Neural progenitor cell (in vitro differentiated cells): ENCODE results near the gene BTBD9. TPM values are rescaled to one million over a fixed set of nuclear protein-coding genes. Genes with fewer than 3 reads are reported as not detected.

Experiments
- DNase-seq: peaks from one replicate; pipeline ENCODE4 v3.0.0-alpha.2; 2016; ENCODE audit warnings: low spot score
- H2AFZ ChIP-seq: fragments of 200-600 bp; sonication (generic); replicated peaks from 2 replicates; pipeline ENCODE4 v1.6.1; 2016; ENCODE audit warnings: antibody characterized with exemption
- H3F3A ChIP-seq: fragments of 200-600 bp; sonication (generic); 2 replicates; pipeline ENCODE4 v1.6.1; 2016; ENCODE audit warnings: antibody characterized with exemption, low read depth
- H3K27ac ChIP-seq: fragments of 200-600 bp; sonication (generic); 2 replicates; pipeline ENCODE4 v1.5.1; 2016; ENCODE audit warnings: mild to moderate bottlenecking
- H3K27me3 ChIP-seq: fragments of 200-600 bp; sonication (generic); 2 replicates; pipeline ENCODE4 v1.6.1; 2016; ENCODE audit warnings: mild to moderate bottlenecking, moderate library complexity
- H3K36me3 ChIP-seq: fragments of 200-600 bp; sonication (generic); 2 replicates; pipeline ENCODE4 v1.5.1; 2016
- H3K4me1 ChIP-seq: fragments of 200-600 bp; sonication (generic); 2 replicates; pipeline ENCODE4 v1.6.1; 2016; ENCODE audit warnings: mixed run types
- H3K4me2 ChIP-seq: fragments of 200-600 bp; sonication (generic); 2 replicates; pipeline ENCODE4 v1.6.1; 2016
- H3K4me3 ChIP-seq: fragments of 200-600 bp; sonication (generic); 2 replicates; pipeline ENCODE4 v1.5.1; 2016
- H3K79me2 ChIP-seq: fragments of 200-600 bp; sonication (generic); 2 replicates; pipeline ENCODE4 v1.6.1; 2016; ENCODE audit warnings: low read depth
- H3K9ac ChIP-seq: fragments of 200-600 bp; sonication (generic); 2 replicates; pipeline ENCODE4 v1.6.1; 2016
- H3K9me3 ChIP-seq: fragments of 200-600 bp; sonication (generic); 2 replicates; pipeline ENCODE4 v1.5.1; 2016; ENCODE audit warnings: low read depth
- H4K20me1 ChIP-seq: fragments of 200-600 bp; sonication (generic); 2 replicates; pipeline ENCODE4 v1.6.1; 2016; ENCODE audit warnings: low read depth
- H3K27ac Mint-ChIP-seq: 3 replicates; pipeline ENCODE4 v1.8.0; 2021; ENCODE audit warnings: mixed read lengths
- H3K27me3 Mint-ChIP-seq: 2 replicates; pipeline ENCODE4 v1.8.0; 2022; ENCODE audit warnings: low read depth, mild to moderate bottlenecking, inconsistent platforms, moderate library complexity, mixed read lengths; ENCODE audit not compliant: insufficient read depth
- H3K36me3 Mint-ChIP-seq: 3 replicates; pipeline ENCODE4 v1.8.0; 2021; ENCODE audit warnings: mixed read lengths
- H3K4me1 Mint-ChIP-seq: 3 replicates; pipeline ENCODE4 v1.8.0; 2021; ENCODE audit warnings: mixed read lengths
- H3K4me3 Mint-ChIP-seq: 3 replicates; pipeline ENCODE4 v1.8.0; 2021; ENCODE audit warnings: mild to moderate bottlenecking, moderate library complexity, mixed read lengths
- H3K9me3 Mint-ChIP-seq: 3 replicates; pipeline ENCODE4 v1.8.0; 2020; ENCODE audit warnings: mixed read lengths
- EZH2 ChIP-seq: fragments of 200-600 bp; sonication (generic); IDR thresholded peaks from 2 replicates; pipeline ENCODE4 v1.6.1; 2017; ENCODE audit warnings: antibody characterized with exemption, mild to moderate bottlenecking, moderate library complexity
- EZH2phosphoT487 ChIP-seq: fragments of 200-600 bp; sonication (generic); IDR thresholded peaks from 2 replicates; pipeline ENCODE4 v1.6.1; 2017; ENCODE audit warnings: antibody characterized with exemption
- total RNA-seq: library from RNA; depleted of rRNA; stranded (reverse); fragments of >200 nt; gene quantifications from 2 replicates; pipeline ENCODE4 v1.2.3, GENCODE V29; 2015; ENCODE audit warnings: low replicate concordance
- TF ChIP-seq, protein P1 (sequence below): fragments of 200-600 bp; sonication (generic); IDR thresholded peaks from 2 replicates; pipeline ENCODE4 v1.5.1; 2017; ENCODE audit warnings: antibody characterized with exemption, mild to moderate bottlenecking

Gene BTBD9
- total RNA-seq, 1 donor from 2014 or later = 16.9 TPM

DNA sequence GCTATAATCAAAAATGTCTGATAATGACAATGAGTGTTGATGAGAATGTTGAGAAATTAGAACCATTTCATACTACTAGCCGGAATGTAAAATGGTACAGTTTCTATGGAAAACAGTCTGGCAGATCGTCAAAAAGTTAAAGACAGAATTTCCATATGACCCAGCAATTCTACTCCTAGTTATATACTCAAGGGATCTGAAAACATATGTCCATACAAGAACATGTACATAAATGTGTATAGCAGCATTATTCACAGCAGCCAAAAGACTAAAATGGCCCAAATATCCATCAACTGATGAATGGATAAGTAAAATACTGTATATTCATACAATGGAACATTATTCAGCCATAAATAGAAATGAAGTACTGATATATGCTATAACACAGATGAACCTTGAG lies 236.2 kb downstream of the BTBD9 start:
- H3K36me3 Mint-ChIP-seq = no peaks in the 10 kb centered on the region
- H3K4me2 ChIP-seq = no peak overlapping the region
- DNase-seq = no peak
- H3K27me3 Mint-ChIP-seq = no peaks in the 10 kb centered on the region
- H4K20me1 ChIP-seq = no peaks in the 10 kb centered on the region
- no peak overlapping the region for H3K9ac ChIP-seq
- no peaks in the 10 kb centered on the region for H3K36me3 ChIP-seq
- peaks cover 2% of the 10 kb centered on the region for H3K4me1 Mint-ChIP-seq
- TF ChIP-seq EZH2phosphoT487 (no peak), EZH2 (no peak)
- TF ChIP-seq, protein P1, sequence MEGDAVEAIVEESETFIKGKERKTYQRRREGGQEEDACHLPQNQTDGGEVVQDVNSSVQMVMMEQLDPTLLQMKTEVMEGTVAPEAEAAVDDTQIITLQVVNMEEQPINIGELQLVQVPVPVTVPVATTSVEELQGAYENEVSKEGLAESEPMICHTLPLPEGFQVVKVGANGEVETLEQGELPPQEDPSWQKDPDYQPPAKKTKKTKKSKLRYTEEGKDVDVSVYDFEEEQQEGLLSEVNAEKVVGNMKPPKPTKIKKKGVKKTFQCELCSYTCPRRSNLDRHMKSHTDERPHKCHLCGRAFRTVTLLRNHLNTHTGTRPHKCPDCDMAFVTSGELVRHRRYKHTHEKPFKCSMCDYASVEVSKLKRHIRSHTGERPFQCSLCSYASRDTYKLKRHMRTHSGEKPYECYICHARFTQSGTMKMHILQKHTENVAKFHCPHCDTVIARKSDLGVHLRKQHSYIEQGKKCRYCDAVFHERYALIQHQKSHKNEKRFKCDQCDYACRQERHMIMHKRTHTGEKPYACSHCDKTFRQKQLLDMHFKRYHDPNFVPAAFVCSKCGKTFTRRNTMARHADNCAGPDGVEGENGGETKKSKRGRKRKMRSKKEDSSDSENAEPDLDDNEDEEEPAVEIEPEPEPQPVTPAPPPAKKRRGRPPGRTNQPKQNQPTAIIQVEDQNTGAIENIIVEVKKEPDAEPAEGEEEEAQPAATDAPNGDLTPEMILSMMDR = no peak
- no peaks in the 10 kb centered on the region for H3K9me3 ChIP-seq
- H3F3A ChIP-seq = no peaks in the 10 kb centered on the region
- no peak overlapping the region for H2AFZ ChIP-seq
- H3K27me3 ChIP-seq = no peaks in the 10 kb centered on the region
- H3K4me3 Mint-ChIP-seq = no peak overlapping the region
- H3K9me3 Mint-ChIP-seq = no peaks in the 10 kb centered on the region
- H3K79me2 ChIP-seq = no peaks in the 10 kb centered on the region
- H3K4me1 ChIP-seq = no peaks in the 10 kb centered on the region
- H3K4me3 ChIP-seq = no peak overlapping the region
- no peak overlapping the region for H3K27ac Mint-ChIP-seq
- H3K27ac ChIP-seq = no peak overlapping the region

DNA sequence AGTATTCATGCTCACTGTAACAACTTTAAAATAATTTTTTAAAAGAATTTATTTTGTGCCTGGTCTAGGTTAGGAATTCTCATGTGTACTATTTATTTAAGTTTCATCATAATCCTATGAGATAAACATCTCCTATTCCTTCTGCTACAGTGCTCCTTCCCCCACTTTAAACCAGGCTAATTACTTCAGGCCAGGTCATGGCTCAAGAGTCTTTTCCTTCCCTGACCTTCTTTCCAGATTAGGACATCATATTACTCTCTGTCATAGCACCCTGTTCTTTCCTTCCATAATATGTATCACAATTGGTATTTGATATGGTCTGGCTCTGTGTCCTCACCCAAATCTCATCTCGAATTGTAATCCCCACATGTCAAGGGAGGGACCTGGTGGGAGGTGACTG lies 239.0 kb downstream of the BTBD9 start:
- H3K27ac ChIP-seq = no peak overlapping the region
- no peak overlapping the region for H2AFZ ChIP-seq
- no peaks in the 10 kb centered on the region for H3K4me1 ChIP-seq
- Mint-ChIP-seq H3K27ac (no peak overlapping the region), H3K4me3 (no peak overlapping the region), H3K36me3 (no peaks in the 10 kb centered on the region), H3K4me1 (peaks cover 2% of the 10 kb centered on the region), H3K9me3 (no peaks in the 10 kb centered on the region), H3K27me3 (no peaks in the 10 kb centered on the region)
- no peak overlapping the region for H3K9ac ChIP-seq
- H3K27me3 ChIP-seq = no peaks in the 10 kb centered on the region
- H3K9me3 ChIP-seq = no peaks in the 10 kb centered on the region
- DNase-seq = no peak
- no peaks in the 10 kb centered on the region for H4K20me1 ChIP-seq
- no peaks in the 10 kb centered on the region for H3F3A ChIP-seq
- no peaks in the 10 kb centered on the region for H3K79me2 ChIP-seq
- no peak for TF ChIP-seq EZH2phosphoT487
- TF ChIP-seq, protein P1 = no peak
- no peak for TF ChIP-seq EZH2
- no peak overlapping the region for H3K4me2 ChIP-seq
- H3K4me3 ChIP-seq = no peak overlapping the region
- H3K36me3 ChIP-seq = no peaks in the 10 kb centered on the region

DNA sequence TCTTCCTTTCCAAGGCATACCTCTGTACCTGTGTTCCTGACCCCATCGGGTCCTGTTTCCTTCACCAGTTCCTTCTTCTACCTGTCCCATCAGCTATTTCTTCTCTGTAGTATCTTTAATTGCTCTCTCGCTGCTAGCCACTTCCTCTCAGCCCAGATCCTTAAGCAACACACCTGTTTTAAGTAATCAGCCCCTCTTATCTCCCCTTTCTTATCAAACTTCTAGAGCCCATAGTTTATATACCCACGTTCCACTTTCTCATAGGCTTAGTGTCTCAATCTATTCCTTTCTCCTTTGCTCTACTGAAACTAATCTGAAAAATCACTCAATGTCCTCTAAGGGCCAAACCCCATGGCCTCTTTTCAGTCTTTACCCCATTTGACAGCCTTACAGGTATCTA lies 239.6 kb downstream of the BTBD9 start:
- no peaks in the 10 kb centered on the region for H3K27me3 Mint-ChIP-seq
- Histone ChIP-seq H3K36me3 (no peaks in the 10 kb centered on the region), H3K9me3 (no peaks in the 10 kb centered on the region), H3K4me2 (no peak overlapping the region), H4K20me1 (no peaks in the 10 kb centered on the region), H3K27me3 (no peaks in the 10 kb centered on the region), H3K4me3 (no peak overlapping the region), H2AFZ (no peak overlapping the region), H3K79me2 (no peaks in the 10 kb centered on the region), H3K9ac (no peak overlapping the region), H3K4me1 (no peaks in the 10 kb centered on the region), H3F3A (no peaks in the 10 kb centered on the region), H3K27ac (no peak overlapping the region)
- H3K36me3 Mint-ChIP-seq = no peaks in the 10 kb centered on the region
- TF ChIP-seq, protein P1 = no peak
- TF ChIP-seq EZH2phosphoT487 = no peak
- no peak for TF ChIP-seq EZH2
- H3K4me3 Mint-ChIP-seq = no peak overlapping the region
- H3K9me3 Mint-ChIP-seq = no peaks in the 10 kb centered on the region
- H3K27ac Mint-ChIP-seq = no peak overlapping the region
- H3K4me1 Mint-ChIP-seq = peaks cover 2% of the 10 kb centered on the region
- no peak for DNase-seq
